WTC11 (cell line): Measurements from ENCODE around the gene HNRNPH3.

Experiments used
- ATF2 ChIP-seq: sonication (generic); formaldehyde crosslinking; IDR thresholded peaks from 2 replicates; pipeline ENCODE4 v1.8.1; 2022; ENCODE audit warnings: low read depth, missing genetic modification reagents, borderline replicate concordance
- ATF3 ChIP-seq: sonication (generic); formaldehyde crosslinking; conservative IDR thresholded peaks from 2 replicates; pipeline ENCODE4 v1.8.1; 2022; ENCODE audit warnings: mild to moderate bottlenecking, missing genetic modification reagents
- CREB1 ChIP-seq: sonication (generic); formaldehyde crosslinking; IDR thresholded peaks from 2 replicates; pipeline ENCODE4 v1.8.0; 2023; ENCODE audit warnings: mild to moderate bottlenecking, missing genetic modification reagents
- CTCF ChIP-seq: fragments of 200-600 bp; IDR thresholded peaks from 2 replicates; pipeline ENCODE4 v1.8.0; 2022; ENCODE audit warnings: antibody characterized with exemption
- GABPB1 ChIP-seq: sonication (generic); formaldehyde crosslinking; IDR thresholded peaks from 2 replicates; pipeline ENCODE4 v1.8.1; 2023; ENCODE audit warnings: mild to moderate bottlenecking, missing genetic modification reagents
- MAX ChIP-seq: sonication (generic); formaldehyde crosslinking; IDR thresholded peaks from 2 replicates; pipeline ENCODE4 v1.8.0; 2022; ENCODE audit warnings: mild to moderate bottlenecking, missing genetic modification reagents
- MYBL2 ChIP-seq: sonication (generic); formaldehyde crosslinking; IDR thresholded peaks from 2 replicates; pipeline ENCODE4 v1.8.1; 2023; ENCODE audit warnings: mild to moderate bottlenecking, moderate library complexity, missing genetic modification reagents
- NR3C1 ChIP-seq: sonication (generic); formaldehyde crosslinking; conservative IDR thresholded peaks from 2 replicates; pipeline ENCODE4 v1.8.1; 2023; ENCODE audit warnings: low read depth, mild to moderate bottlenecking, missing genetic modification reagents
- OVOL2 ChIP-seq: fragments of 250-450 bp; sonication (Bioruptor Pico); IDR thresholded peaks from 2 replicates; pipeline ENCODE4 v1.9.0; 2021; ENCODE audit warnings: mild to moderate bottlenecking, borderline replicate concordance
- SOX15 ChIP-seq: fragments of 250-450 bp; sonication (Bioruptor Pico); IDR thresholded peaks from 2 replicates; pipeline ENCODE4 v1.9.0; 2021; ENCODE audit warnings: mild to moderate bottlenecking
- TEAD4 ChIP-seq: sonication (generic); formaldehyde crosslinking; IDR thresholded peaks from 2 replicates; pipeline ENCODE4 v1.8.0; 2022; ENCODE audit warnings: mild to moderate bottlenecking, missing genetic modification reagents
- USF1 ChIP-seq: sonication (generic); formaldehyde crosslinking; IDR thresholded peaks from 2 replicates; pipeline ENCODE4 v1.8.0; 2022; ENCODE audit warnings: mild to moderate bottlenecking, missing genetic modification reagents
- ZNF138 ChIP-seq: sonication (generic); formaldehyde crosslinking; conservative IDR thresholded peaks from 2 replicates; pipeline ENCODE4 v1.8.1; 2022; ENCODE audit warnings: mild to moderate bottlenecking, moderate library complexity, missing genetic modification reagents
- ZNF232 ChIP-seq: sonication (generic); formaldehyde crosslinking; IDR thresholded peaks from 2 replicates; pipeline ENCODE4 v1.8.0; 2022; ENCODE audit warnings: mild to moderate bottlenecking, missing genetic modification reagents

GRCh38 chr10:68345621-68346020, 13.8 kb downstream of the HNRNPH3 start:
- TF ChIP-seq CTCF (no peak), ZNF138 (no peak), SOX15 (no peak), NR3C1 (no peak), OVOL2 (CRISPR knock-in tag) (no peak), MYBL2 (CRISPR knock-in tag) (no peak), ATF3 (no peak), MAX (CRISPR knock-in tag) (no peak), GABPB1 (CRISPR knock-in tag) (no peak), USF1 (CRISPR knock-in tag) (no peak), TEAD4 (no peak), ATF2 (CRISPR knock-in tag) (no peak), CREB1 (no peak), ZNF232 (CRISPR knock-in tag) (no peak)
